H9 (cell line): ENCODE measurements around the gene CYP39A1. TPM values are rescaled to one million over a fixed set of nuclear protein-coding genes. Genes with fewer than 3 reads are reported as not detected.
"Not testable (repeated sequence)": the region's sequence is repeated elsewhere in the genome, so short reads cannot be mapped to it uniquely, and the experiment has no call there.

Source experiments
- DNase-seq: peaks from one replicate; pipeline ENCODE4 v3.0.0-alpha.2; 2017
- H2AFZ ChIP-seq: one replicate; pipeline ENCODE4 v1.6.1; 2013; ENCODE audit warnings: mild to moderate bottlenecking, low read length, control low read depth, moderate library complexity
- H2AK5ac ChIP-seq: 2 replicates; pipeline ENCODE4 v1.6.1; 2013; ENCODE audit warnings: low read length, control low read depth, mixed read lengths; ENCODE audit not compliant: insufficient read length
- H2BK120ac ChIP-seq: one replicate; pipeline ENCODE4 v1.6.1; 2013; ENCODE audit warnings: low read depth, mild to moderate bottlenecking, low read length, control low read depth, inconsistent platforms; ENCODE audit not compliant: poor library complexity, severe bottlenecking
- H2BK12ac ChIP-seq: 2 replicates; pipeline ENCODE4 v1.6.1; 2013; ENCODE audit warnings: low read length, control low read depth, mixed read lengths, low read depth; ENCODE audit not compliant: insufficient read length
- H2BK15ac ChIP-seq: 2 replicates; pipeline ENCODE4 v1.6.1; 2013; ENCODE audit warnings: low read depth, low read length, control low read depth
- H2BK20ac ChIP-seq: one replicate; pipeline ENCODE4 v1.6.1; 2013; ENCODE audit warnings: low read depth, mild to moderate bottlenecking, low read length, control low read depth, inconsistent platforms; ENCODE audit not compliant: poor library complexity, severe bottlenecking
- H2BK5ac ChIP-seq: 2 replicates; pipeline ENCODE4 v1.6.1; 2013; ENCODE audit warnings: low read length, control low read depth, mixed read lengths; ENCODE audit not compliant: insufficient read length
- H3K14ac ChIP-seq: 2 replicates; pipeline ENCODE4 v1.6.1; 2013; ENCODE audit warnings: low read length, control low read depth; ENCODE audit not compliant: insufficient read depth
- H3K18ac ChIP-seq: 2 replicates; pipeline ENCODE4 v1.6.1; 2013; ENCODE audit warnings: low read depth, mild to moderate bottlenecking, mixed read lengths, low read length, control low read depth; ENCODE audit not compliant: insufficient read length
- H3K23ac ChIP-seq: 2 replicates; pipeline ENCODE4 v1.6.1; 2013; ENCODE audit warnings: low read length, control low read depth, mixed read lengths, low read depth; ENCODE audit not compliant: insufficient read length
- H3K23me2 ChIP-seq: 2 replicates; pipeline ENCODE4 v1.6.1; 2013; ENCODE audit warnings: low read depth, mild to moderate bottlenecking, mixed read lengths, low read length, control low read depth; ENCODE audit not compliant: insufficient read length, poor library complexity, severe bottlenecking
- H3K27ac ChIP-seq: 2 replicates; pipeline ENCODE4 v1.5.1; 2013; ENCODE audit warnings: low read length, control low read depth, mixed read lengths, low read depth; ENCODE audit not compliant: insufficient read length
- H3K27me3 ChIP-seq: 2 replicates; pipeline ENCODE4 v1.6.1; 2013; ENCODE audit warnings: low read length, control low read depth, inconsistent platforms; ENCODE audit not compliant: insufficient read depth
- H3K4ac ChIP-seq: 2 replicates; pipeline ENCODE4 v1.6.1; 2013; ENCODE audit warnings: low read depth, mild to moderate bottlenecking, control low read depth, inconsistent platforms, low read length, moderate library complexity
- H3K4me1 ChIP-seq: 2 replicates; pipeline ENCODE4 v1.6.1; 2013; ENCODE audit warnings: low read length, control low read depth, inconsistent platforms; ENCODE audit not compliant: insufficient read depth
- H3K4me2 ChIP-seq: 2 replicates; pipeline ENCODE4 v1.6.1; 2013; ENCODE audit warnings: low read length, control low read depth, mixed read lengths; ENCODE audit not compliant: insufficient read length, insufficient read depth
- H3K56ac ChIP-seq: 2 replicates; pipeline ENCODE4 v1.6.1; 2013; ENCODE audit warnings: low read depth, mild to moderate bottlenecking, mixed read lengths, low read length, control low read depth; ENCODE audit not compliant: insufficient read length
- H3K79me1 ChIP-seq: 2 replicates; pipeline ENCODE4 v1.6.1; 2013; ENCODE audit warnings: low read depth, mild to moderate bottlenecking, moderate library complexity, low read length, control low read depth, inconsistent platforms; ENCODE audit not compliant: insufficient read depth, poor library complexity, severe bottlenecking
- H3K79me2 ChIP-seq: 2 replicates; pipeline ENCODE4 v1.6.1; 2013; ENCODE audit warnings: low read length, control low read depth, inconsistent platforms; ENCODE audit not compliant: insufficient read depth
- H3K9ac ChIP-seq: 2 replicates; pipeline ENCODE4 v1.6.1; 2013; ENCODE audit warnings: low read length, control low read depth, mixed read lengths; ENCODE audit not compliant: insufficient read length; ENCODE audit errors: extremely low read depth
- H3K9me3 ChIP-seq: one replicate; pipeline ENCODE4 v1.6.1; 2013; ENCODE audit warnings: low read depth, low read length, inconsistent platforms; ENCODE audit not compliant: control insufficient read depth
- H3T11ph ChIP-seq: one replicate; pipeline ENCODE4 v1.6.1; 2013; ENCODE audit warnings: mild to moderate bottlenecking, low read length, control low read depth, inconsistent platforms
- H4K20me1 ChIP-seq: one replicate; pipeline ENCODE4 v1.6.1; 2013; ENCODE audit not compliant: control insufficient read depth, insufficient read length, insufficient read depth
- H4K5ac ChIP-seq: 2 replicates; pipeline ENCODE4 v1.6.1; 2013; ENCODE audit warnings: low read depth, mild to moderate bottlenecking, mixed read lengths, low read length, control low read depth; ENCODE audit not compliant: insufficient read length
- H4K8ac ChIP-seq: replicated peaks from 2 replicates; pipeline ENCODE4 v1.6.1; 2013; ENCODE audit warnings: low read length, control low read depth, mixed read lengths, low read depth; ENCODE audit not compliant: insufficient read length
- H4K91ac ChIP-seq: 2 replicates; pipeline ENCODE4 v1.6.1; 2013; ENCODE audit warnings: low read depth, mild to moderate bottlenecking, moderate library complexity, mixed read lengths, low read length, control low read depth; ENCODE audit not compliant: insufficient read length
- H3K27ac Mint-ChIP-seq, 3 experiments: 2 replicates in 2 of 3; 3 replicates in 1 of 3; pipeline ENCODE4 v1.8.0; 2020 to 2021; ENCODE audit warnings: mixed read lengths in 3 of 3, mild to moderate bottlenecking in 1 of 3, moderate library complexity in 1 of 3
- H3K27me3 Mint-ChIP-seq: 2 replicates; pipeline ENCODE4 v1.8.0; 2021; ENCODE audit warnings: low read depth, mild to moderate bottlenecking, moderate library complexity, mixed read lengths
- H3K36me3 Mint-ChIP-seq, 3 experiments: 2 replicates in 2 of 3; 3 replicates in 1 of 3; pipeline ENCODE4 v1.8.0; 2020 to 2021; ENCODE audit warnings: low read depth in 3 of 3, mixed read lengths in 3 of 3; ENCODE audit not compliant: insufficient read depth in 1 of 3
- H3K4me1 Mint-ChIP-seq, 2 experiments: 2 replicates each; pipeline ENCODE4 v1.8.0; 2020; ENCODE audit warnings: mixed read lengths in 2 of 2
- H3K4me3 Mint-ChIP-seq, 2 experiments: 2 replicates in 1 of 2; 3 replicates in 1 of 2; pipeline ENCODE4 v1.8.0; 2020 to 2021; ENCODE audit warnings: mild to moderate bottlenecking in 2 of 2, mixed read lengths in 2 of 2, moderate library complexity in 1 of 2
- H3K9me3 Mint-ChIP-seq, 2 experiments: 2 replicates in 1 of 2; 3 replicates in 1 of 2; pipeline ENCODE4 v1.8.0; 2020; ENCODE audit warnings: mild to moderate bottlenecking in 2 of 2, mixed read lengths in 2 of 2, moderate library complexity in 1 of 2
- WGBS: extraction: QIAGEN DNeasy Blood & Tissue Kit; methylation state at CpG from one replicate; pipeline ENCODE4 v1.1.7; 2013; ENCODE audit warnings: missing lambda C conversion rate, low lambda C conversion rate, mixed read lengths; ENCODE audit not compliant: insufficient read length; ENCODE audit errors: extremely low coverage; 5-methylcytosine and 5-hydroxymethylcytosine counted together
- total RNA-seq: library from RNA; stranded (reverse); gene quantifications from 2 replicates; pipeline ENCODE4 v1.2.1, GENCODE V29; 2021
- TF ChIP-seq, protein P1 (sequence below): fragments of 200-600 bp; sonication (generic); conservative IDR thresholded peaks from 3 replicates; pipeline ENCODE4 v1.8.0; 2021; ENCODE audit warnings: antibody characterized with exemption, mild to moderate bottlenecking

The CYP39A1 gene
- total RNA-seq, 1 experiment from 2014 or later, result 0.50 TPM

DNA sequence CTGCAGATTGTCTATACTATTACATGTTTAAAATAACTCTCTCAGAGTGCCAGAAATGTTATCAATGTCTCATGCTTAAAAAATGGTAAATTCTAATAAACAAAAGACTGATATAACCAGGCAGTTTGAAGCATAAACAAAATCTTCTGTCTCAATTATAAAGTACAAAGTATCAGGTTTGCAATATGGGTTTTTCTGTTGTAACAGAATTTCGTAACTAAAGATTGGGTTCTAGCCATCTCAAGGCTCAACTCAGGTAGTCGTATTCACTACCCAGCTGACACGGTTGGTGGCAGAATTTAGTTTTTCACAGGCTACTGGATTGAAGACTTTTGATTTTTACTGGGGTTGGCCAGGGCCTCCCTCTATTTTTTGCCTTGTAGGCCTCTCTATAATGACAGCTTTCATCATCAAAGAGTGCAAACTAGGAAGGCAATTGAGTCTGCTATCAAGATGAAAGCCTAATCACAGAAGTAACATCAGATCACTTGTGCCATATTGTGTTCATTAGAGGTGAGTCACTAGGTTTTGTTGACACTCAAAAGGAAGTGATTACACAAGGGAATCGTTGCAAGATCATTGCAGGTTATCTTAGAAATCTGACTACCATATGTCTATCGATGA is 3.6 kb downstream of the CYP39A1 start:
- Histone ChIP-seq H2BK5ac (no peak overlapping the region), H3K4ac (no peak overlapping the region), H2BK20ac (no peak overlapping the region), H2AFZ (no peak overlapping the region), H2BK120ac (no peak overlapping the region), H3K79me1 (no peaks in the 10 kb centered on the region), H3K23ac (no peak overlapping the region), H3K9ac (no peak overlapping the region), H4K5ac (no peak overlapping the region), H3K56ac (no peak overlapping the region), H3K27ac (no peak overlapping the region), H4K91ac (no peak overlapping the region), H3K18ac (no peak overlapping the region), H3K14ac (no peak overlapping the region), H3K23me2 (no peaks in the 10 kb centered on the region), H3K9me3 (no peaks in the 10 kb centered on the region), H3T11ph (no peak overlapping the region), H2AK5ac (no peak overlapping the region), H3K4me2 (no peak overlapping the region), H2BK15ac (no peak overlapping the region), H4K8ac (no peak overlapping the region), H3K27me3 (no peaks in the 10 kb centered on the region; the same call in 1 of the 2 replicates), H3K4me1 (no peaks in the 10 kb centered on the region), H2BK12ac (no peak overlapping the region), H4K20me1 (no peaks in the 10 kb centered on the region), H3K79me2 (no peaks in the 10 kb centered on the region)
- TF ChIP-seq, protein P1, sequence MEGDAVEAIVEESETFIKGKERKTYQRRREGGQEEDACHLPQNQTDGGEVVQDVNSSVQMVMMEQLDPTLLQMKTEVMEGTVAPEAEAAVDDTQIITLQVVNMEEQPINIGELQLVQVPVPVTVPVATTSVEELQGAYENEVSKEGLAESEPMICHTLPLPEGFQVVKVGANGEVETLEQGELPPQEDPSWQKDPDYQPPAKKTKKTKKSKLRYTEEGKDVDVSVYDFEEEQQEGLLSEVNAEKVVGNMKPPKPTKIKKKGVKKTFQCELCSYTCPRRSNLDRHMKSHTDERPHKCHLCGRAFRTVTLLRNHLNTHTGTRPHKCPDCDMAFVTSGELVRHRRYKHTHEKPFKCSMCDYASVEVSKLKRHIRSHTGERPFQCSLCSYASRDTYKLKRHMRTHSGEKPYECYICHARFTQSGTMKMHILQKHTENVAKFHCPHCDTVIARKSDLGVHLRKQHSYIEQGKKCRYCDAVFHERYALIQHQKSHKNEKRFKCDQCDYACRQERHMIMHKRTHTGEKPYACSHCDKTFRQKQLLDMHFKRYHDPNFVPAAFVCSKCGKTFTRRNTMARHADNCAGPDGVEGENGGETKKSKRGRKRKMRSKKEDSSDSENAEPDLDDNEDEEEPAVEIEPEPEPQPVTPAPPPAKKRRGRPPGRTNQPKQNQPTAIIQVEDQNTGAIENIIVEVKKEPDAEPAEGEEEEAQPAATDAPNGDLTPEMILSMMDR, result no peak
- Mint-ChIP-seq H3K4me3 (no peak overlapping the region), H3K4me1 (peaks cover 10 to 21% of the 10 kb centered on the region in 2 experiments), H3K27me3 (peaks cover 8% of the 10 kb centered on the region), H3K27ac (no peak overlapping the region), H3K9me3 (no peaks in the 10 kb centered on the region), H3K36me3 (0 out of 7 replicates have a peak, but pooled peaks cover 0 to 4% (median 0%) of the 10 kb centered on the region in 3 experiments)
- whole genome bisulfite sequencing, result no CpG with 5 or more reads among the region's 5 CpGs
- no peak for DNase-seq

GRCh38 chr6:46648108-46648507 is 4.5 kb downstream of the CYP39A1 start:
- no CpG with 5 or more reads among the region's 4 CpGs for WGBS
- H2AK5ac ChIP-seq, result not testable (repeated sequence)

More at GRCh38 chr6:46648108-46648507, 4.5 kb downstream of the CYP39A1 start:
- H3K79me1 ChIP-seq, H2BK5ac ChIP-seq, H3K4me3 Mint-ChIP-seq, H3K9me3 Mint-ChIP-seq, H3K4me2 ChIP-seq, H3K9me3 ChIP-seq, H3K27me3 Mint-ChIP-seq, H3K23me2 ChIP-seq, H4K20me1 ChIP-seq, H2BK15ac ChIP-seq, H4K5ac ChIP-seq, H3K4me1 ChIP-seq, H3T11ph ChIP-seq, H3K27me3 ChIP-seq, H2BK12ac ChIP-seq, H3K79me2 ChIP-seq, H2AFZ ChIP-seq, H3K27ac ChIP-seq, H4K8ac ChIP-seq, H3K18ac ChIP-seq, DNase-seq, H2BK120ac ChIP-seq, H3K36me3 Mint-ChIP-seq, H3K56ac ChIP-seq, H3K14ac ChIP-seq, H3K23ac ChIP-seq, H3K27ac Mint-ChIP-seq, H2BK20ac ChIP-seq, H4K91ac ChIP-seq, H3K9ac ChIP-seq, H3K4ac ChIP-seq: not testable (repeated sequence)
- peaks cover 5 to 17% of the 10 kb centered on the region in 2 experiments for H3K4me1 Mint-ChIP-seq
